Kidney glomerular epithelial cell (primary cell): Measurements from ENCODE around the gene PROX2.

ENCODE experiments used
- DNase-seq: peaks from one replicate; lab custom pipeline; 2025; lab: John Stamatoyannopoulos, UW

PROX2 gene

DNA sequence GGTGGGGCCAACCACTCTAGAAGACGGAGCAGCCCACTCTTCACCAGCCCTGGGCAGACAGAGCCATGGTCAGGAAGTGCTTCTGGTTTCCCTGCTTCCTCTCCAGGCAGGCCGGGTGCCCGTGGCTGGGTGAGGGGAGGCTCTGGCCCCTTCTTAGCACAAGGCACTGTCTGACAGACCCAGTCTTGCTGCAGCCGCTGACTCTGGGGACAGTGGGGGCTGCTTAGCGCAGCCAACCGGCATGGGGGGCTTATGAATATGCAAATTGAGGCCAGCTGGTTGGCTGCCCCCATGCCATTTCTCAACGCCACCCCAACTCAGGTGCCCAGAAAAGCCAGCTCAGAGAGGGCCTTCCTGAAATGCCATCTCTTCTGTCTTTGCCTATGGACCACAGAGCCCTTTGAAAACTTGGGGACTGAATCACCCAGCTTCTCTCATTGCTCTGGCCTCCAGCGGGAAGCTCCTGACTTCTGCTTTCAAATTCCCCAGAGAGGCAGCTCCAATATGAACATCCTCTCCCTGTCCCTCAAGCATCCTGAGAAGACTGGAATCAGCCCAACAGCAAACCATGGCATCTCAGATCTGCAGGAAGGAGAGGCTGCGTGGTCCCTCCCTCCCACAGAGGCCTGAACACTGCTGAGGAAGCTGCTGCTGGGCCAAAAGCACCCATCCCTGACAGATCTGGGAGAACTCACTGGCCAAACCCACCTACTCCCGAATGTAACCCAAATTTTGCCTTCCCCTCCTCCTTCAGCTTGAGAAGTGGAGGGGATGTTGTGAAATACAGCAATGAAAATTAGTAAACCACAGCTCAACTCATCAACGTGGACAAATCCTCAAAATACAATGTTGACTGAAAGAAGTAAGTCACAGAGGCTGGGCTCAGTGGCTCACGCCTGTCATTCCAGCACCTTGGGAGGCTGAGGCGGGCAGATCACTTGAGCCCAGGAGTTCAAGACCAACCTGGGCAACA lies at the start of gene PROX2:
PROX2 (minus strand) TSS at position 205 of the 973 bp plus-strand sequence. CDS start 12,311 bp downstream, outside the sequence.
- no peak for DNase-seq

DNA sequence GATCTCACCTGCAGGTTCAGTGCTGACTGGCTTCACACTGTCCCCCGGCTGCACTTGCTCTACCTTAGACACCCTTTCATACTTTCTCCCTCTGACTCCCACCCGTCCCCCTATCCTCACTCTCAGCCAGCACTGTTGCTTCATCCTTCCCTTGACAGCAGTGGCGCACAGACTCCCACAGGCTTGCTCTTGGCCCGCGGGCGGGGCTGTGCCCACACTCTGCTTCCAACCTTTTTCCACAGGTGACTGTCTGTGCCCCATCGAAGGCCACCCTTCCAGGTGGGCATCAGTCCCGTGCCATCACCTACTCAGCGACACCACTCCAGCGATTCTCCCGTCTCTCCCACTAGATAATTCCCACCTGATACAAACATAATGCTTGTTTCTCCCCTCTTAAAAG lies 48.1 kb upstream of the PROX2 start:
- DNase-seq, result no peak

DNA sequence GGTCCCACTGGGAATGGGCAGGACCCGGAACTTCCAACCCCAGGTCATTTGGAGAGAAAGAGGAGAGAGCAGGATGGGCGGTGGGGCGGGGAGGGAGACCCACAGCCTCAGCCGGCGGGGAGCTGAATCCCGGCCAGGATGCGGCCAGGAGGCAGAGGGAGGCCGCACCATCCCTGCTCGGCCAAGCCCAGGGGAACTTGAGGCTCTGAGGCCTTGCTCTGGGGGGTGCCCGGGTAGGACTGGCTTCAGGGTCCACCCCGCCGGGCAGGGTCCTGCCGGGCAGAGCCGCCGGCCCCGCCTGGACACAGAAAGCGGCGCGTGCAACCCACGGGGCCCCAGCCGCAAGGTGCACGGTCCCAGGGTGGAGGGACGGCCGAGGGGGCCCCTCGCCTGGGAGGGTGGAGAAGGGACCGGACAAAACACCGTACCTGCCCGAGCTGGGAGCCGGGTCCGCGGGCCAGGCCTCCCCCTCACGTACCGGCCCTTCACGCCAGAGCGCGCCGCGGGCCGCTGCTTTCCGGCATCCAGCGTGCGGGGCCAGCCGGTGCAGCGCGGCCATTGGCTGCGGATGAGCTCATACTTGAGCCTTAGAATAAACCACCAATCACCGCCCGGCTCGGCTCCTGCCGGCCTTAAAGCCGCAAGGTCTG lies 46.9 kb upstream of the PROX2 start, which contains the start of gene RPS6KL1:
RPS6KL1 (minus strand) TSS at position 509 of the 650 bp plus-strand sequence. CDS start 1,719 bp downstream, outside the sequence.
- peak; percentile 52 for DNase-seq

GRCh38 chr14:74921987-74922751 lies 46.2 kb upstream of the PROX2 start:
- no peak for DNase-seq

GRCh38 chr14:74921053-74921620 lies 45.2 kb upstream of the PROX2 start:
- no peak for DNase-seq

DNA sequence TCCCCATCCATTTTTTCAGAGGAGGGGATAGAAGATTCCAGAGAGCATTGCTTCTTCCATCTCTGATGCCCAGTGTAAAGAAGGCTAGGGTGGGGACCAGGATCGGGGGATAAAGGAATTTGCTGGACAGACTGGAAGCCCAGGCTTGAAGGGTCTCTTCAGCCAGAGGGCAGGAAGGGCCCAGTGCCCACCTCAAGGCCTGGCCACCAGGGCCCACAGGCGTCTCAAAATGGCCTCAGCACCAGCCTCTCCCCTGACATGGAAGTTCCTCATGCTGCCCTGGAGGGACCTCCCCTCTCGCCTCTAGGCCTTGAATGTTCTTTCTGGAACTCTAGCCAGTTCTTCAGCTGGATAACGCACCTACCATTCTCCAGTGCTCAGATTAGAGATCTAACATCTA lies 44.3 kb upstream of the PROX2 start:
- no peak for DNase-seq

DNA sequence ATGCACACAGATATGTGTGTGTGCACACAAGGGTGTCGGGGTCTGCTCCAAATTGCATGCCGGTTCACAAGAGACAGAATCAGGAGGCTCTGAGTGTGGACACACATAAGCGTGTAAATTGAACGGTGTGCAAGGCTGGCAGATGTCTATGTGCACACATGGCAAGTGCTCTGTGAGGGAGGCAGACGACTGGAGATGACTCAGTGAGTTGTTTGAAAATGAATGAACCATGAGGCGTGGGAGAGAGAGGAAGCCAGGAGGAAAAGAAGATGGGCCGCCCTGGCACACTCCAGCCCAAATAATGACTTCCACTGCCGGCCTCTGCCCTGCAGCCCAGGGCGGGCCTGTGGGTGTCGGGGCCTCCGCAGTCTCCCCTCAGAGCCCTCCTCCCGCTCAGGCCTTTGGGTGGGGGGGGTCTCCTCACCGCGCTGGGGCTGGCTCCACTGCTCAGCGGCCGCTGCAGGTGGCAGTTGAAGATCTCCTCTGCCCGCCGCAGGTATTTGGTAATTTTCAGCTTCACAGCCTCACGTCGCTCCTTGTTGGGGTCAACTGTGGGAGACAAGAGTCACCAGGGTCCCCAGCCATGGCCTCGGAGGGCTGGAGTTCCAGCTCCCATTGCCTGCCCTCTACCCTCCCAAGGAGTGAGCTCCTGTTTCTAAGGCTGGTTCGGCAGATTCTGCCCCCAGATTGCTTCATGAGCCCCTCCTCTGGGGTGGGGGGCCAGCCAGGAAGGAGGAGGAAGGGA lies 43.6 kb upstream of the PROX2 start:
- peak; percentile 82 for DNase-seq

- no peak for DNase-seq
These were observed 42.4 kb upstream of the PROX2 start for GRCh38 chr14:74918380-74918779.

- no peak for DNase-seq
These were observed 41.7 kb upstream of the PROX2 start for GRCh38 chr14:74917646-74918081.

DNA sequence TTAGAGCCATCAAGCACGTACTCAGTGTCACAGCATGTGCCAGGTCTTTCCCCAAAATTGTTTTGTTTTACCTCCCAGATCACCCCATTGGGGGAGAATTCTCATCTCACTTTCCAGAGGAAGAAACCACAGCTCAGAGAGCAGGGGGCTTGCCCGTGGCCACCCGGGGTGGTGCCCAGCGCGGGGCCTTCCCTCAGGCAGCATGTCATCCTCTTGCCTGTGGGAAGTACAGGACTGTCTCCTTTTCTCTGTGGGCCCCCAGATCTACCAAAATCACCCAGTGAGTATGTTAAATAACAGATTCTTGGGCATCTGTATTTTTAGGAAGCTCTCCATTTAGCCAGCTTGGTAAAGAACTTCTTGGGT lies 41.2 kb upstream of the PROX2 start:
- DNase-seq, result no peak

- no peak for DNase-seq
These were observed 39.9 kb upstream of the PROX2 start for GRCh38 chr14:74915826-74916225.

DNA sequence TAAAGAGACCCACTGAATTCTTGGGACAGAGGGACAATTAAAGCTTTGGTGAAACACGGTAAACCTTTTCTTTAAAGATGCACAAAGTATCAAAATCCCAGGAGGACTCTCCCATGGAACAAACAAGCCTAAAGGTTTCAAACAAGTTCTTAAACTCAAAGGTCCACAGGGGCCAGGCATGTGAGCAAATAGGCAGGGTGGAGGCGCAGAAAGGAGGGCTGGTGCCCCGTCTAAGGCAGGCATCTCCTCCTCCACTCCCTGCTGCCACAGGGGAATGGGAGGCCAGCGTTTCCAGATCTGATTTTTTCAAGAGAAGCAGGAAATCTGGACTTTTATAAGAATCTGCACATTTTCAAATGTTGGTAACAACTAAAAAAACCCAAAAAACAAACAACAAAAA lies 39.5 kb upstream of the PROX2 start:
- no peak for DNase-seq

- peak; percentile 38 for DNase-seq
These were observed 38.1 kb upstream of the PROX2 start for GRCh38 chr14:74913986-74914573.

DNA sequence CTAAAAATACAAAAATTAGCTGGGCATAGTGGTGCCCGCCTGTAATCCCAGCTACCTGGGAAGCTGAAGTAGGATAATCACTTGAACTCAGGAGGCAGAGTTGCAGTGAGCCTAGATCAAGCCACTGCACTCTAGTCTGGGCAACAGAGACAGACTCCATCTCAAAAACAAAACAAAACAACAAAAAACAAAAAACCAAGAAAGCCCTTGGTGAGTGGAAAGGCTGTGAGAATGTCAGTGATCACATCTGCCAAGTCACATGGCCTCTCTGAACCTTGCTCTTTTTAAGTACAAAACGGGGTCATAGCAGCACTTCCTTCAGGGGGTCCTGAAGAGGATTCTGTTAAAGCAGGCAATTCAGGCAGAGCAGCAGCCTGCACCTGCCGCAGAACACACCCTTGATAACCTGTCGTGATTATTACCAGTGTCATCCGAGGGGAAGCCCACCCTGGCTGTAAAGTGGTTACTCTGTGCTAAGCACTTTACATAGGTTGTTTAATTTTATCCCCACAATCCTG lies 37.5 kb upstream of the PROX2 start:
- DNase-seq, result no peak

DNA sequence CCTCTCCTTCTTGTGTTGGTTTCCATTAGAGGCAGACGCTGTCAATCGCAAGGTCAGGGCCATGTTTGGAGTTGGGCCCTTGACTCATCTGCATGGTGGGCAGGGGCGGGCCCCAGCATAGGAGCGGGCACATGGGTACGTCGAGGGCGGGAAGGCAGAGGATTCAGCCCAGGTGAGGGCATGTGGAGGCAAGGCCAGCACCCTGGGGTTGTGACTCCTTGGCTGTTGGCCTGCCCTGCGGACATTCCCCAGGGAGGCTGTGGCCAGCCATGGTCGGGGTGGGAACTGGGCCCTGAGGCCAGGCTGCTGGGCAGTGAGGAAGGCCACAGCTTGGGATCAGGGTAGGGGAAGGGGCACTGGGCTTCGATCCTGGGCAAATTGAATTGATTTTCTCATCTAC lies 36.9 kb upstream of the PROX2 start:
- no peak for DNase-seq

DNA sequence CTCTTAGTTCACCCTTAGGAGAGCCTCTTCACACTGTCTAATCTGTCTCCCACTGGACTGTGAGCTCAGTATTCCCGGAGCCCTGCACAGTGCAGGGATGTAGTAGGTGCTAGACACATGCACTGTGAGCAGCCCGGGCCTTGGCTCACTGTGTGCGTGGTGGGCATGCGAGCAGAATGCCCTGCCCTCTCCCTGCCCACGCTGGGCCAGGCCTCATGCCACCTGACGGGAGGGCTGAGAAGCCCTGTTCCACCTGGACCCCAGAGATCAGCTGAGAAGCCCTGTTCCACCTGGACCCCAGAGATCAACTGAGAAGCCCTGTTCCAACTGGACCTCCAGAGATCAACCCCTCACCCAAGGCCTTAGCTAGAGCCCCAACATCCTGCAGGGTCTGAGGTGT lies 36.2 kb upstream of the PROX2 start:
- DNase-seq, result no peak

DNA sequence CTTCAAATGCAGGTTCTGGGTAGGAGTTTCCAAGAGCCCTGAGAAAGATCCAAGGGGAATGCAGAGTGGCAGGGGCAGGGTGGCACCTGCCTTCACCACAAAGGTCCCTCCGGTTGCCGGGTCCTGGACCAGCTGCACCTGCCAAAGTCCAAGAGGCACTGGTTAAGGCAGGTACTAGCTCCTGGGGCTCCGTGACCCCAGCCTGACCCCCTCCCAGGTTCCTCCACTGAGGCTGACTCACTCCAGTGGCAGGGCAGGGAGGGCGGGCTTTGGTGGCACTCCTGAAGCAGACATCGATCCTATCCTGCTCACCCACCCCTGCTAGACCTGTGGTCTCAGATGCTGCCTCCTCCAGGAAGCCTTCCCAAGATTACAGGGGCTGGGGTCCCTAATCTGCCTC lies 35.8 kb upstream of the PROX2 start:
- no peak for DNase-seq

- no peak for DNase-seq
These were observed 35.3 kb upstream of the PROX2 start for GRCh38 chr14:74911221-74911620.

- DNase-seq, result no peak
These were observed 34.6 kb upstream of the PROX2 start for GRCh38 chr14:74910556-74910955.

DNA sequence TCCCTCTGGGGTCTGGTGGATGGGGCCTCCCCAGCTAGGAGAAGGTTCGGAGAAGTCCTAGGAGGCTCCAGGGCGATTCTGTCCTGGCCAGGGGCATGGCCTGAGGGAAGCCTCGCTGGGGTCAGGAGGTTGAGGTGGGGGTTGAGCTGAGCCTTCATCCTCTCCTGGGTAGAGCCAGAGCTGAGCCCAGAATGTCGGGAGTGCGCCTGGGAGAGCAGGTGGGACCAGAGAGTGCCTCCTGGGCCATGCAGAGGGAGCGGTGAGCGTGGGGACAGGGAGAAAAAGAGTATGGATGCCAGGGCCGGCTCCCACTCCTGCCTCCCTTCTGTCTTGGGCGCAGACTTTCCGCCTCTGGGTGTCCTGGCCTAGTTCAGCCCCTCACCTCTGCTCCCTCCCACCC lies 34.0 kb upstream of the PROX2 start:
- DNase-seq, result no peak

- no peak for DNase-seq
These were observed 33.6 kb upstream of the PROX2 start for GRCh38 chr14:74909501-74909900.
